Measurements from ENCODE around the gene ANKLE1.

- TF ChIP-seq POLR2AphosphoS5 (IDR thresholded peaks at IDR 0.05; ENCODE audit: low read depth, low read length) (no peak), REST (IDR thresholded peaks at IDR 0.05; ENCODE audit: insufficient read depth in 1 of 2, low read depth in 2 of 2, low read length in 2 of 2) (no peak), SIN3A (IDR thresholded peaks at IDR 0.05; ENCODE audit: borderline replicate concordance, insufficient read depth, low read length) (no peak), TAF1 (IDR thresholded peaks at IDR 0.05; ENCODE audit: borderline replicate concordance, insufficient read depth, low read length) (no peak), FOXP2 (optimal IDR thresholded peaks at IDR 0.05; ENCODE audit: borderline replicate concordance, extremely low read depth, extremely low read length, insufficient read depth) (no peak)
Measured at GRCh38 chr19:17248011-17248776, 33.5 kb upstream of the ANKLE1 start.
